ENCODE results near the gene NLRP4. TPM values are rescaled to one million over a fixed set of nuclear protein-coding genes. Genes with fewer than 3 reads are reported as not detected.

Gene NLRP4
- total RNA-seq, 4 donors from 2014 or later: 1.5 TPM; not detected in 3

GRCh38 chr19:55902080-55902751 lies 65.9 kb downstream of the NLRP4 start:
- no peak for DNase-seq
- TF ChIP-seq CTCF (IDR thresholded peaks at IDR 0.05) (no peak), POLR2A (IDR thresholded peaks at IDR 0.05) (no peak)
- Histone ChIP-seq H3K4me3 (no peak overlapping the region), H3K27ac (no peak overlapping the region), H3K9me3 (no peaks in the 10 kb centered on the region), H3K4me1 (no peaks in the 10 kb centered on the region), H3K27me3 (no peaks in the 10 kb centered on the region), H3K36me3 (no peaks in the 10 kb centered on the region)
- intact Hi-C loops (cut with DNase I; ENCODE audit: low total_unique reads): no loop called here

- DNase-seq: no peak
- intact Hi-C loops (cut with DNase I; ENCODE audit: low total_unique reads): no loop called here
Observed at GRCh38 chr19:55907286-55907685, 70.9 kb downstream of the NLRP4 start.

GRCh38 chr19:55907746-55908145 lies 71.4 kb downstream of the NLRP4 start:
- intact Hi-C loops (cut with DNase I; ENCODE audit: low total_unique reads): no loop called here
- H3K27me3 ChIP-seq: no peaks in the 10 kb centered on the region
- H3K4me3 ChIP-seq: no peak overlapping the region
- H3K4me1 ChIP-seq: no peaks in the 10 kb centered on the region
- H3K9me3 ChIP-seq: no peaks in the 10 kb centered on the region
- H3K36me3 ChIP-seq: no peaks in the 10 kb centered on the region
- DNase-seq: no peak
- no peak for TF ChIP-seq CTCF (IDR thresholded peaks at IDR 0.05)
- TF ChIP-seq POLR2A (IDR thresholded peaks at IDR 0.05): no peak
- H3K27ac ChIP-seq: no peak overlapping the region

More at GRCh38 chr19:55907286-55907685, 70.9 kb downstream of the NLRP4 start:
- Histone ChIP-seq H3K27me3 (no peaks in the 10 kb centered on the region), H3K9me3 (no peaks in the 10 kb centered on the region), H3K4me1 (no peaks in the 10 kb centered on the region), H3K4me3 (no peak overlapping the region), H3K36me3 (no peaks in the 10 kb centered on the region), H3K27ac (no peak overlapping the region)
- TF ChIP-seq CTCF (IDR thresholded peaks at IDR 0.05): no peak
- TF ChIP-seq POLR2A (IDR thresholded peaks at IDR 0.05): no peak

GRCh38 chr19:55909801-55910200 lies 73.5 kb downstream of the NLRP4 start:
- Histone ChIP-seq H3K27ac (no peak overlapping the region), H3K9me3 (no peaks in the 10 kb centered on the region), H3K4me1 (no peaks in the 10 kb centered on the region), H3K36me3 (no peaks in the 10 kb centered on the region), H3K4me3 (no peak overlapping the region), H3K27me3 (no peaks in the 10 kb centered on the region)
- DNase-seq: no peak
- TF ChIP-seq CTCF (IDR thresholded peaks at IDR 0.05) (no peak), POLR2A (IDR thresholded peaks at IDR 0.05) (no peak)
- intact Hi-C loops (cut with DNase I; ENCODE audit: low total_unique reads): no loop called here

- no peak for DNase-seq
- H3K4me3 ChIP-seq: no peak overlapping the region
- intact Hi-C loops (cut with DNase I; ENCODE audit: low total_unique reads): no loop called here
- no peaks in the 10 kb centered on the region for H3K36me3 ChIP-seq
- H3K27ac ChIP-seq: no peak overlapping the region
- H3K4me1 ChIP-seq: no peaks in the 10 kb centered on the region
- no peaks in the 10 kb centered on the region for H3K9me3 ChIP-seq
- H3K27me3 ChIP-seq: no peaks in the 10 kb centered on the region
- TF ChIP-seq POLR2A (IDR thresholded peaks at IDR 0.05) (no peak), CTCF (IDR thresholded peaks at IDR 0.05) (no peak)
Observed at GRCh38 chr19:55912916-55913315, 76.6 kb downstream of the NLRP4 start.

Measured in uterus (tissue), 4 donors.